GM18868 (cell line): ENCODE results near the gene SND1.

Source experiments
- ATAC-seq: cut with Tn5 transposase; IDR thresholded peaks from one replicate; pipeline ENCODE4 v1.9.1; 2021; ENCODE audit warnings: mild to moderate bottlenecking, moderate library complexity; ENCODE audit not compliant: unreplicated experiment

The SND1 gene

DNA sequence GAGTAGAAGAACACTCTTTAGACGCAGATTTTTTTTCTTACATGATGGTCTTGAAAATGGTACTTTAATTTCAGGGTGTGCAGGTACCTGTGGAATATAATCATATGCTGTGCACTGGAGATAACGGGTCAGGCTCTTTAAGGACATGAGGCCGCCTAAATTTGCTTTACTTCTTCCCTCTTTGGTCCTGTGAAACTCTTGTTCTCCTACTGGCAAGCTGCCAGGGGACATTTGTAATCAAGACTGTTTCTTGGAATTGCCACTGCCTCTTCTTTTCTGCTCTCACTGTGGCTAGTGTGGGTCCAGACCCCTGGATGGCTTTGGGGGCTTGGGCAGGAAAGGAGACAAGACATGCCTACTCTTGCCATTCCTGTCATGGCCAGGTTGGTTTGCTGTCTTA is 146.0 kb downstream of the SND1 start:
- no peak for ATAC-seq

DNA sequence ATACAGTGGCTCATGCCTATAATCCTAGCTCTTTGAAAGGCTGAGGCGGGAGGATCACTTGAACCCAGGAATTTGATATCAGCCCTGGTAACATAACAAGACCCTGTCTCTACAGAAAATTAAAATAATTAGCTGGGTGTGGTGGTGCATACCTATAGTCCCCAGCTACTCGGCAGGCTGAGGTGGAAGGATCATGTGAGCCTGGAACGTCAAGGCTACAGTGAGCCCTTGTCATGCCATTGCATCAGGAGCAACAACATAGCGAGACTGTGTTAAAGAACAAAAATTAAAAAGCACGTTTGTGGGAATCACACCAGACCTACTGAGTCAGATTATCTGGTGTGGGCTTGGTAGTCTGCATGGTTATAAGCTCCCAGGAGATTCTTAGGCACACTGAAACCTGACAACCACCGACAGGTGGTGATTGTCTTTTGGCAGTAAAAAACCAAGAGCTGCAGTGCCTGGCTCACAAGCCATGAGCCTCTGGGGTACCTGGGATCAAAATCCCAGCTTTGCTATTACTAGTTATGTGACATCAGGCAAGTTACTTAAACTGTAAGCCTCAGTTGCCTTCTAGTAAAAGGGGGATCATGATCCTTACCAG is 146.9 kb downstream of the SND1 start:
- no peak for ATAC-seq

DNA sequence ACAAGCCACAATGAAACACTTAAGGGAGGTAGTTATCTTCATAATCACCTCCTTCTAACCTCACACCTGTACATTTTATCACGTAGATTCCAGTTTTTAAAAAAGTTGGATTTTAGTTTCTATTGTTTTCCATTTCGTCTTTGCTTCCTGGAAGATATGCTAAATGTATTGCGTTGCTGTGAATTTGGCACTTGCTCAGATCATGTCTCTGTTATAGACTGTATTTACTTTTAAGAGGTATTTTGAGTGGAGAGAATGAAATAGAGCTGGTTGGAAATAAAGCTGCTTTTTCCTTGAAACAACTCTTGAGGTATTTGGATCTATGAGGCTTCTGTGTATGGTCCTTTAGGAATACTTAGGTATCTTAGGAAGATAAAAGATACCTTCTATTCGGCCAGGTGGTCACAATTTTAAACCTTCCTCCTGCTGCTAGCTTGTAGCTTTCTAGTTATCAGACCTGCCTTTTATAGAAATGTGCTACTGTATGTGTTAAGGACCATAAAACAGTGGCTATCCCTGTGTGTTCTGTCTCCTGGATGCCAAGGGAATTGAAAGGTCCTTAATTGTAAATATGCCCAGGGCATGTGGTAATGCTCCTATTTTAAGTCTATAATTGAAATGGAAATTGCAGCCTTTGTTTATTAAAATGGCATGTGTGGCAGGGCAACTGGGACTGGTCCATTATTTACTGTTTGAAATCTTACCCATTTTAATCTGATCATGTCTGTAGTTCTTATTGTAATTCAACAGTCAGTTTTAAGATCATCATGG is 147.7 kb downstream of the SND1 start:
- ATAC-seq = no peak

DNA sequence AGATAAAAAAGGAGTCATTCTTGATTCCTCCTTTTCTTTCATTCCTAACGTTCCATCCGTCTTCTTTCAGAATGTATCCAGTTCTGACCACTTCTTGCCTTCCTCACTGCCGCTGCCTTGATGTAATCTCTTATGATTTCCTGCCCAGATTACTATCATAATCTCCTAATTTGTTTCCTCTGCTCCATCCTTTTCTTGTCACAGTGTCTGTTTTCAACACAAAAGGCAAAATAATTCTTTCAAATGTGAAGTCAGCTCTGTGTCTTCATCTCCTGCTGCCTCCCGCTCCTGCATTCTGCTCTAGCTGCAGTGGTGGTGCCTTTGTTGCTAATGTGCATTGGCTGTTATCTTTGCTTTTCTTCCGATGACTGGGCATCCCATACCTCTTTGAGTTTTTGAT is 150.9 kb downstream of the SND1 start:
- ATAC-seq = no peak

DNA sequence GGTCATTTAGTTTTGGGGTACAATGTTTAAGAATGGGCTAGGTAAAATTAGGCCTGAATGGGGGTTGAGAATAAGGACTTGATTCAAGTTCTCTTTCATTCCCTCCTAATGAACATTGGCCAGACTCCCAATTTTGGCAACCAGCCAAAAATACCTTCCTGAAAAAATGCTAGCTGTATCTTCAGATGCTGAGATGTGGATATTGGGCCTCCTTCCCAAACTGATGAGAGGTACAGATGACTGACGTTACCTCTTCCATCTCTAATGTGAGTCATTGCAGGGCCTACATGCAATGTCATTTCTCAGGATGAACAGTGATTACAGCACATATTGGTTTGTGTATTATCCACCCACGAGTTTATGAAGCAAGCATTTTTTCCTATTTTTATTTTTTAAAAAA is 151.6 kb downstream of the SND1 start:
- no peak for ATAC-seq

DNA sequence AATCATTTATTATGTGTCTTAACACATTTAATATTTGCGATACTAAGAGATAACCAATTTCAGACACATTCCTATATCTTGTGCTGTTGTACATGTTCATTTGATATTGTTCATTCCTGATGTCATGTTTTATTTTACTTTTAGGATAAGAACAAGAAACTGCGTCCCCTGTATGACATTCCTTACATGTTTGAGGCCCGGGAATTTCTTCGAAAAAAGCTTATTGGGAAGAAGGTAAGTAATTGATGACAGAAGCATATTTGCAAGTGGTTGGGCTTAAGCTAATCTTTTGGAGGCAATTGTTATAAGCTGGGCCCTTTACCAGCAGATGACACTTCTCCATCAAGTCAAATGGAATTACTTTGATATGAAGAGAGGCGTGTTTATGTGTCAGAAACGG is 155.3 kb downstream of the SND1 start:
- ATAC-seq = no peak

DNA sequence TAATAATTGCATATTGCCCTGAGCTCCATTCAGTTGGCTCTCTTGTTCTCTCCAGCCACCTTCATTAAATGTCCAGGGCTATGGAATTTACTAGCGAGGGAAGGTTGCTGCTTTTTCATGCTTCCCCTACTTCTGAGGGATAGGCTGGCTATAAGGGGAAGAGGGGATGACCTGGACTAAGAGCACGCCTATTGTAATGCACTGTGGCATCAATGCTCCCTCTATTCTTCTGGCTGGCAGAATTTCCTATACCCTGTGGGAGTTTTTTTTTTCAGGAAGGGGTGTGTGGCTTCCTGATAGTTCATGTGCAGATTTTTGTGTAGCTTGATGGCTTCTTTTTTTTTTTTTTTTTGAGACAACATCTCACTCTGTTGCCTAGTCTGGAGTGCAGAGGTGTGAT is 155.8 kb downstream of the SND1 start:
- ATAC-seq = no peak

DNA sequence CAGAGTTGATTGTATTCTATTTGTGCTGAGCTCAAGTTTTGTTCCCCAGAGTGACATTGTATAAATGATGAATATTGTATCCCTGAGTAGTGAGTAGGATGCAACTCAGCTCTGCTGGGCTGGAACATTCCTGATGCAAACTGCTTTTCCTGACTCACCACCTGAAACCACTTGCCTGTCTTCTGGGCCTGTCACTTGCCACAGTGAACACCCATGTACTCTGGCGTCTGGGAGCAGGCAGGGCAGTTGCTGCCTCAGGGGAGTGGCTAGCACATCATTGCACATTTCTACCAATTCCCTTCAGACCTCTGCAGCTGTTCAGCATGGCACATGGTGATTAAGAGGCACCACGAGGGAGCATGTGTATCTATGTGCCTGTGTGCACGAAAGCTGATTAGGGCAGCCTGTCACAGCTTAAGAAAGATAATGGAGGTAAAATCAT is 157.3 kb downstream of the SND1 start:
- peak; percentile 48 for ATAC-seq

DNA sequence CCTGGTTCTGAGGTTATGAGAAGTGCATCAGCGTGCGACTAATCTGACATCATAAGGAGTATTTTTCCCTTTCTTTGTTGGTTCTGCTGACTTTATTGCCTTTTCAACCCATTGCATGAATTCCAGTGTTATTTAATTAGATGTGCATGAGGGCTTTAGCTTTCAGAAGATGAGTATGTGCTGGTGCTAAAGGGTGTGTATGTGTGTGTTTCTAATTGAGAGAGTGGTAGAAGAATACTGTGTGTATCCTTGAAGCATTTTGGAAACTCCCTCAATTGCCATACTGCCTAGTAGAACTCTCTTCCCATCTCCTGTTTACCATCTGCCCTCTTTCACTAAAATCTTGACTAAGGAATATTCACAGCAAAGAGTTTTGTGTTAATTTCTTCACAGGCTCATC is 158.1 kb downstream of the SND1 start:
- no peak for ATAC-seq

DNA sequence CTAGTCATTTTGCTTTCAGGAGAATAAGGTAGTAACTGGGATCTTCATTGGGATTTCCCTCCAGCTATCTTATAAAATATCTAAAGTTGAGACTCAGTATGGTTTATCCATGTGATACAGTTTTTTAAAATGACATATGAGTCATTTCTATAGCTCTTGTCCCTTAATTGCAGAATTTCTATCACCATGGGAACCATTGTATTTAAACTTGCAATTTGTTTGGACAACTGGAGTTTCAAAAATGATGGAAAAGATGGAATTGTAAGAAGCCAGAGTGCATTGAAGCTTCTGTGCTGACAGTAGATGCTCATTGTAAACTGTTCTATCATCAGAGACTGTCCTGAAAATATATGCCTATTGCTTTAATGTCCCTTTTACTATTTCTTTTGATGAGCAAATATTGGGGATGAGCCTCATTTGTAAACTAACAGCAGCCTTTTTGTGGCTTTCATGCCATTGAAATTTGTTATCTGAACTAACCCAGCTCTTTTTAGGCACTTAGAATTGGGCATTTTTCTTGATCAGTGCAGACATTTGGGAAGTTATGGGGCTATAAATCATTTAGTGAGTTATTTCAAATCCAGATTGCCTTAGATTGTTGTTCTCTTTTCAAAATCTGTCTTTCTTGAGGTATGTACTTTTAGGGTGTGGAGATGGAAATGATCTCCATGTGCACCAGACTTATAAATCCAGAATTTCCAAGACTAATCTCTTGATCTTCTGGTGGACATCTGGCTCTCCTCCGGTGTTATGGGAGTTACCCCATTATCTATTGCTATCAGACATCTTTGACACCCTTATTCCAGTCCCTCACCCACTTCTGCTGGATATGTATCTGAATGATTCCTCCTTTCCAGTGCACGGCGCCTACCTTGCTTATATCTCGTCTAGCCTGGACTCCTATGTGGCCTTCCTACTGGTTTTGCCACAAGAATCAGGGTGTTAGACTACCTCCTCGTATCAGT is 159.0 kb downstream of the SND1 start:
- ATAC-seq = no peak

DNA sequence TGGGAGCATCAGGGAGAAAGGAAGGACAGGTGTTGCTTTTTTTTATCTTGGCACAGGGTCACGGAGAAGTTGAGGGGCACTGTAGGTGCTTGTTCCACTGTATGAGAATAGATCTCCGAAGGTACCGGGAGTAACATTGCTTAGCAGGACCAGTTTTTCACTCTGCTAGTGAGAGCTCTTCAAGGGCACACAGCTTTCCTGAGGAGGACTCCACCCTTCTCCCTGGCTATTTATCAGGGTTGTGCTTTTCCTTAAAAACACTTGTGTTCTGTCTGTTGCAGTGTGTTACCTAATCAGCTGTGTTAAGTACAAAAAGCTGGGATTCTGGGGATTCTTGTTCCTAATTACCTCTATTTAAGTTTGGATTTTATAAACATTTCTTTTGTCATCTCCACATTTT is 160.5 kb downstream of the SND1 start:
- no peak for ATAC-seq

DNA sequence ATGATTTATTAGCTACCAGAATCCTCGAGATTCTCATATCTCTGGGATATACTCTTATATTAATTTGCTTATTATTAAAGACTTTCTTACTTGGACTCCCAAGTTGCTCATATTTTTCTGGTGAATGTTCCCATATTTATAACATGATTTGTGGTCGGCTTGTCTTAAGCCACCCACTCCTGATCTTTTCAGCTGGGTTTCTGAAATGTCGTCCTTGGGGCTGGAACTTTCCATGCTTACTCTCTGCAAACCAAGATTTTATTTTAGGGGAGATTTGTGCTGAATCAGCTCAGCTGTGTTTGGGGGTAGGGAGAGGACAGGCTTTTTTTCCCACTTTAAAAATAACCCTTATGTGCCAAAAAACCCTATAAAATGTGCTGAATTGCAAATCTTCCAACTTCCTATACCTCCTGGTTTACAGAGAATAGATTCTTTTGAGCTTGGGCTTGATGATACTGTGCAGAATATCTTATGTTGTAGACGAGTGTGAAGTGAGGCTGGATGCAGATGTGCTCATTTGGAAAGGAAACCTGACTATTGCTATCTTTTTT is 162.1 kb downstream of the SND1 start:
- no peak for ATAC-seq

DNA sequence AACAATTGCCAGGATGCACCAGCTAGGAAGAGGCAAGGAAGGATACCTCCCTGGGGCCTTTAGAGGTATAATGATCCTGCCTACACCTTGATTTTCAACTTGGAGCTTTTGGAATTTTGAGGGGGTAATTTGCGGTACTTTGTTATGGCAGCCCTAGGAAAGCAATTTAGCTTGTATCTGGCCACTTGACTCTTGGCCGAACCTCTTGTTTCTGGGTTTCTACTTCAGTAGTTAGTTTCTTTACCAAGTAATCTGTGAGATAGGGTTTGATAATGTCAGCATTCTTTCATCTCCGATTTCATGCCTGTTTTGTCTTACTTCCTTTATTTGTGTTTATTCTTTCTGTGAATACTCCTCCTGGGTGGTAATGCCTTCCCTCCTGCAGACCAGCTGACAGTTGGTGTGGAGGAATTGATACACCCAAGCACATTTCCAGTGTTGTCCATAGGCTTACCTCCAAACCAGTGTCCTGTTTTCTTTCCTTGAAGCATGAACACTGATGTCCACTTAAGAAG is 163.7 kb downstream of the SND1 start:
- no peak for ATAC-seq

DNA sequence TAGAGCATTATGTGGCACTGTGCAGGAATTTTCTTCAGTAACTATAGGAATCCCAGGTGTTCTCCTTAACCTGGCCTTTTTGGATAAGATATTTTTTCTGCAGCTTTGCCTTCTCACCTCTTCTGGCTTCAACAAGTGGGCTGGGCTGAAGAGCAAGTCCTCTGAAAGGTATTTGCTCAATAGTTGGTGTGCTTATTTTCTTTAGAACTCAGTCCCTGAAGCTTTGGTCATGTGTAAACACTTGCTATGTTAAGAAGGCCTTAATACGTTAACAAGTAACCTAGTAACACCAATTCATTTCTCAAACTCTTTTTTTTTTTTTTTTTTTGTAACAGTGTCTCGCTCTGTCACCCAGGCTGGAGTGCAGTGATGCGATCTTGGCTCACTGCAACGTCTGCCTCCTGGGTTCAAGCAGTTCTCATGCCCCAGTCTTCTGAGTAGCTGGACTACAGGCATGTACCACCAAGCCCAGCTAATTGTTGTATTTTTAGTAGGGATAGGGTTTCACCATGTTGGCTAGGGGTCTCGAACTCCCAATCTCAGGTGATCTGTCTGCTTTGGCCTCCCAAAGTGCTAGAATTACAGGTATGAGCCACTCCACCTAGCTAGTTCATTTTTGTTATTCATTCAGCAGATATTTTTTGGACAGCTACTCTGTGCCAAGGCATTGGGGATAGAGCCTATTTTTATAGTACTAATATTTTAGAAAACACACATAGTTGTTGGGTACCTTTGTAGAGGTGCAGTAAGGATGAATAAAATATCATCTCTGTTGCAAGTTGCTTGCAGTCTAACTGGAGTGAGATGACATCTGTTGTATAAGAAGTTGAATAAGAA is 164.6 kb downstream of the SND1 start:
- no peak for ATAC-seq

DNA sequence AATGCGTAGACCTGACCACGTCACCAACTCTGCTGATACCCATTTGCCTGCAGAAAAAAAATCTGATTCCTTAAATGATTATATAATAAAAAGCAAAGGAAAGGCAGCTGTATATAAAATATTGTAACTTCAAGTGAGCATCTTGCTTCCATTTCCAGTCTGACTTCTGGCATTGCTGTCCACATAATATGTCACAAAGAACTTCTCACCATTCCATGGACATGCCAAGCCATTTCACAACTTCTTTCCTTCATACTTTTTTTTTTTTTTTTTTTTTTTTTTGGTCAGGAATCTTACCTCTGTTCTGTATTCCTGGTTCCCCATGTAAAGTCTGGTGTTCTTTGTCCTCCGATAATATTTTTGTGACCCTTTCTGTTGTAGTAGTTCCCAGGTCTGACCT is 165.5 kb downstream of the SND1 start:
- ATAC-seq = no peak

DNA sequence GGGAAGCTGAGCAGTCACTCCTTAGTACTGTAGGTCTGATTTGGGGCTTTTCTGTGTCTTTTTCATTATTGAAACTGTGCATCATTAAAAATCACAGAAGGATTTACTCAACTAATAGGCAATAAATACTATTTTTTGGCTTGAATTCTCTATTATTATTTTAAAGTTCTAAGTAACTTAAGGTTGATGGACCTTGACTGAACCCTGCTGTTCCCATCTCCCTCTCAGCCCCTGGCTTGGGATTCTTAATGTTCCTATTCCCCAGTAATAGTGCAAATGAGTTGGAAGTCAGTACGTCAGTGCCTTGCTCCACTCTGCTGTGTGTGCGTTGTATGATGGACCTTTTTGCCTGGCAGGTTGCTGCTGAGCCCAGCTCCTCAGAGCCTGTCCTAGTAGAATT is 166.3 kb downstream of the SND1 start:
- no peak for ATAC-seq

DNA sequence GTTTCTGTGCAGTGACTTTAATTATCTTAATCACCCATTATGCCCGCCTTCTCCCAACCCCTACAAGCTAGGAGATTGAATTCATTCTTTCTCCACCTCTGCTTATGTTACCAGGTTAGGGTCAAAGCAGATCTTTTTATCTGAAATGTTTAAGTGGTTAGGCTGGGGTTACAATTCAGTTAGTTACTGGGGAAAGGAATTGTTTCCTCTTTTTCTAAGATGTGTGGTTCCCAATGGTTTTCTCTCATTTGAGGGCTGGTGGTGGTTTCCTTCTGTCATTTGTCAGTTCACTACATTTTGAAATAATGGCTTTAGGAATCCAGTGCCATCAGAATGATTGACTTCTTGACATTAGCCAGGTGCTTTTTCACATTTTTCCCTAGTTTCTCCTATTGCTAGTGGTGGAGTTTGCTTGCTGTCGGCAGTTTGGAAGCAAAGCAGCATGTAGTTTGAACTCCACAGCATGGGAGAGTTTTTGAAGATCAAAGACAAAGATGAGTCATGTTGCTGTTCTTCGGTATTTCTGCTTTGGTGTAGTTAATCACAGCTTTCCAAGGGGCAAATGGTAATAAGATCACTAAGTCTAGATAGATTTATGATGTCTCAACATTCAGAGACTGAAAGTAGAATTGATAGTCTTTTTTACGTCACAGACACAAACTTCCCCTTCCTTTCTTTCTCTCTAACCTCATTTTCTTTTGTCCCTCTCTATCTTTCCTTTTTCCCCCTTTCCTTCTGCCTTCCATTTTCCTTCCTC is 168.2 kb downstream of the SND1 start:
- peak; percentile 58 for ATAC-seq

DNA sequence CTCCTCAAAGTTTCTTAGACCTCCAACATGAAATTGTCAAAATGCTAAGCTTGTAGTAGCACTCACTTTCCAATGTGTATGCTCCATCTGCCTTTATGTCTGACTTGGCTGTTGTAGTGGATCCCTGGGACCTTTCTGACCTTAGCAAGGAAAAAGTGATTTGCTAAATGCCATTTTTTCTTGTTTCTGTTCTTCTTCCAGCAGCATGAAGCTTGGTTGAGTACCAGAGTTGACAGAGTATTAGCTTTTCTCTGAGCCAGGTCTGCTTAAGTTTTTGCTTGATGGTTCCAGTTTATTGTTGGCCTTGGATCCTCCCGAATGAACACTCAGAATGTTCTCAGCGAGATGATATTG is 168.7 kb downstream of the SND1 start:
- ATAC-seq = no peak

DNA sequence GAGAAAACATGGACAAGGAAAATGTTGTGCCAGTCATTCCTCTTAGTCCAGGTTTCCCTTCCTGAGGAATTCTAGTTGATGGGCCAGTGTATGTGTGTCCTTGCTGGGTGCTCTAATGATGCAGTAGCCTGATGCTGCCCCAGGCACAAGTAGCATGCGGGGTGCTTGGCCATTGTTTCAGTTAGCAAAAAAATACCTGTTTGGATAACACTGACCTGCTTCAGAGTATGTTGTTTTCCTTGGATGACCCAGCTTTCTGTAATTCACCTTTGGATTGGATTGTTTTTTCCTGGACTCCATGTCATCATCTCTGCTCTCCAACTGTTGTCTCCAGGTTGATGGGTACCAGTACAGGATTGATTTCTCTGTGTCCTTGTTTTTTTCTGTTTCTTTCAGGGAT is 169.2 kb downstream of the SND1 start:
- no peak for ATAC-seq
